ENCODE results near the gene HOXC11.

DNA sequence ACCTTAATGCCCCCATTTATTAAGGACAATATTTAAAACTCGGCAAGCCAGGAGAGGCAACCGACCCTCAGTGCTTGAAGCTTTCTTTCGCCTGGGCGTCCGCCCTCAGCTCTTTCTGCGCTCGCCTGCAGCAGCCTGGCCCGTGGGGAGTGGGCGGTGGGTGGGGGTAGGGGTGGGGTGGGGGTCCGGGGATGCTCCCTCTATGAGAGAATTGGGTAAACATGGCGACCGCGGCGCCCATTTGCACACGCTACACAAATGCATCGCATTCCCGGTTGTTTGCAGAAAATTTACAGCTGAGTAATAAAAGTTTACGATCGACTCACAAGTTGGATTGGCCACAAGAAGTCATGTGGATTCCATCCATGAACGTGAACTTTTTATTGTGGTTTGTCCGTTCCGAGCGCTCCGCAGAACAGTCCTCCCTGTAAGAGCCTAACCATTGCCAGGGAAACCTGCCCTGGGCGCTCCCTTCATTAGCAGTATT, 43.6 kb downstream of the HOXC11 start:
- TF ChIP-seq, protein P1, sequence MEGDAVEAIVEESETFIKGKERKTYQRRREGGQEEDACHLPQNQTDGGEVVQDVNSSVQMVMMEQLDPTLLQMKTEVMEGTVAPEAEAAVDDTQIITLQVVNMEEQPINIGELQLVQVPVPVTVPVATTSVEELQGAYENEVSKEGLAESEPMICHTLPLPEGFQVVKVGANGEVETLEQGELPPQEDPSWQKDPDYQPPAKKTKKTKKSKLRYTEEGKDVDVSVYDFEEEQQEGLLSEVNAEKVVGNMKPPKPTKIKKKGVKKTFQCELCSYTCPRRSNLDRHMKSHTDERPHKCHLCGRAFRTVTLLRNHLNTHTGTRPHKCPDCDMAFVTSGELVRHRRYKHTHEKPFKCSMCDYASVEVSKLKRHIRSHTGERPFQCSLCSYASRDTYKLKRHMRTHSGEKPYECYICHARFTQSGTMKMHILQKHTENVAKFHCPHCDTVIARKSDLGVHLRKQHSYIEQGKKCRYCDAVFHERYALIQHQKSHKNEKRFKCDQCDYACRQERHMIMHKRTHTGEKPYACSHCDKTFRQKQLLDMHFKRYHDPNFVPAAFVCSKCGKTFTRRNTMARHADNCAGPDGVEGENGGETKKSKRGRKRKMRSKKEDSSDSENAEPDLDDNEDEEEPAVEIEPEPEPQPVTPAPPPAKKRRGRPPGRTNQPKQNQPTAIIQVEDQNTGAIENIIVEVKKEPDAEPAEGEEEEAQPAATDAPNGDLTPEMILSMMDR (IDR thresholded peaks at IDR 0.05) = no peak
- peak in 1 of 2 donors; percentile 22 for TF ChIP-seq POLR2A (IDR thresholded peaks at IDR 0.05)
